DMS153 treated with DMSO at 0.1 percent for 48 hours (cell line): Measurements from ENCODE around the gene RASA3.
"Not testable (repeated sequence)": the region's sequence is repeated elsewhere in the genome, so short reads cannot be mapped to it uniquely, and the experiment has no call there.

Experiments
- DNase-seq: peaks from one replicate; lab custom pipeline; 2025; ENCODE audit not compliant: unreplicated experiment; lab: John Stamatoyannopoulos, UW

RASA3 gene, protein sequence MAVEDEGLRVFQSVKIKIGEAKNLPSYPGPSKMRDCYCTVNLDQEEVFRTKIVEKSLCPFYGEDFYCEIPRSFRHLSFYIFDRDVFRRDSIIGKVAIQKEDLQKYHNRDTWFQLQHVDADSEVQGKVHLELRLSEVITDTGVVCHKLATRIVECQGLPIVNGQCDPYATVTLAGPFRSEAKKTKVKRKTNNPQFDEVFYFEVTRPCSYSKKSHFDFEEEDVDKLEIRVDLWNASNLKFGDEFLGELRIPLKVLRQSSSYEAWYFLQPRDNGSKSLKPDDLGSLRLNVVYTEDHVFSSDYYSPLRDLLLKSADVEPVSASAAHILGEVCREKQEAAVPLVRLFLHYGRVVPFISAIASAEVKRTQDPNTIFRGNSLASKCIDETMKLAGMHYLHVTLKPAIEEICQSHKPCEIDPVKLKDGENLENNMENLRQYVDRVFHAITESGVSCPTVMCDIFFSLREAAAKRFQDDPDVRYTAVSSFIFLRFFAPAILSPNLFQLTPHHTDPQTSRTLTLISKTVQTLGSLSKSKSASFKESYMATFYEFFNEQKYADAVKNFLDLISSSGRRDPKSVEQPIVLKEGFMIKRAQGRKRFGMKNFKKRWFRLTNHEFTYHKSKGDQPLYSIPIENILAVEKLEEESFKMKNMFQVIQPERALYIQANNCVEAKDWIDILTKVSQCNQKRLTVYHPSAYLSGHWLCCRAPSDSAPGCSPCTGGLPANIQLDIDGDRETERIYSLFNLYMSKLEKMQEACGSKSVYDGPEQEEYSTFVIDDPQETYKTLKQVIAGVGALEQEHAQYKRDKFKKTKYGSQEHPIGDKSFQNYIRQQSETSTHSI

DNA sequence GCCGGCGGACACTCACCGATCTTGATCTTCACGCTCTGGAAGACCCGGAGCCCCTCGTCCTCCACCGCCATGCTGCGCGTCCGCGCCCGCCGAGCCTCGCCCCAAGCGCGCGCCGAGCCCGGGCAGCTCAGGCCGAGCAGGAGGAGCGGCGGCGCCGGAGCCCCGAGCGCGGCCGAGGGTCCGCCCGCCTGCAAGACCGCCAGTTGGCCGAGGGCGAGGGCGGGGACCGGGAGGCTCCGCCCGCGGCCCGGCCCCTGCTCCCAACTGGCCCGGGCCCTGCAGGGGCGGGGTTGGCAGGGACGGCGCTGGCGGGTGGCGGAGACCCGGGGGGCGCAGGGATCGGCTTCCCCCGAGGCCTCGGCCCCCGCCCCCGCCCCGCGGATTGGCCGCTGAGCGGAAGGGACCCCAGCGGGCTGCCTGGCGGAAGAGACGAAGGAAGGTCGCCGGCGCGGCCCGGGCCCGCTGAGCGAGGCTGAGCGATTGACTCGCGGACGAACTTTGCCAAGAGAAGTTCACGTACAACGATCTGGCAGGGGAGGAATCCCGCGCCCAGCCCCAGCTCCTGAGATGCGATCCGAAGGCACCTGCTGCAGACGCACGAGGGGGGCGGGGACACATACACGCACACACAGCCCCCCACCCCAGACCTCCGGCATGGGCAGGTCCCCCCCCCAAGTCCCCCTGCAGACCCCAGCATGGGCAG is at the start of gene RASA3:
Gene RASA3, minus strand, starts transcription at position 205 of the 703 bp plus-strand sequence. Its CDS starts 134 bp downstream, at position 71.
- peak; percentile 53 for DNase-seq

DNA sequence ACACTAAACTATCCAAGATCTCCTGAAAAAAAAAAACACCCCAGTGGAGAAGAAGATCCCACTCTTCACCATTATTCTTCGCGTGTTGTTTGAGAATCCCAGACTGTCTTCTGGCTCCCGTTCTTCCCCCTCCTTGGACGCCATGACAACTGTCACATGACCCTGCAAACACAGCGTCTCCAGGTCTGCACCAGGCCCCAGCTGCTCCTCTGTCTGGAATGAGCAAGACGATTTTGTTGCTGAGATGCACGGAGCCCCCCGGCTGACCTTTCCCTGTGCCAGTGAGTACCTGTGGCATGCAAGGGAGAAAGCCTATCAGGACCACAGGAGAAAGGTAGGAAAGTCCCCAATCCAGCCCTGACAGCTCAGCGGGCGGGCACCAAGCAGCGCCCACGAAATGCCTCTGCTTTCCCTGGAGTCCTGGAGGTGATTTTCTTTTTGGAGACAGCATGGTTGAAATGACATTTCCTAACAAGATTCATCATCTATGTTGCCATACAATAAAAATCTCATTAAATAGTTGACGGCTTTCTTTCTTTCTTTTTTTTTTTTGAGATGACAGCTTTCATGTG is 46.8 kb upstream of the RASA3 start, which contains the start of gene CFAP97D2:
Gene CFAP97D2, plus strand, starts transcription at position 171 of the 572 bp plus-strand sequence. Its CDS starts 74 bp downstream, at position 245.
- no peak for DNase-seq

DNA sequence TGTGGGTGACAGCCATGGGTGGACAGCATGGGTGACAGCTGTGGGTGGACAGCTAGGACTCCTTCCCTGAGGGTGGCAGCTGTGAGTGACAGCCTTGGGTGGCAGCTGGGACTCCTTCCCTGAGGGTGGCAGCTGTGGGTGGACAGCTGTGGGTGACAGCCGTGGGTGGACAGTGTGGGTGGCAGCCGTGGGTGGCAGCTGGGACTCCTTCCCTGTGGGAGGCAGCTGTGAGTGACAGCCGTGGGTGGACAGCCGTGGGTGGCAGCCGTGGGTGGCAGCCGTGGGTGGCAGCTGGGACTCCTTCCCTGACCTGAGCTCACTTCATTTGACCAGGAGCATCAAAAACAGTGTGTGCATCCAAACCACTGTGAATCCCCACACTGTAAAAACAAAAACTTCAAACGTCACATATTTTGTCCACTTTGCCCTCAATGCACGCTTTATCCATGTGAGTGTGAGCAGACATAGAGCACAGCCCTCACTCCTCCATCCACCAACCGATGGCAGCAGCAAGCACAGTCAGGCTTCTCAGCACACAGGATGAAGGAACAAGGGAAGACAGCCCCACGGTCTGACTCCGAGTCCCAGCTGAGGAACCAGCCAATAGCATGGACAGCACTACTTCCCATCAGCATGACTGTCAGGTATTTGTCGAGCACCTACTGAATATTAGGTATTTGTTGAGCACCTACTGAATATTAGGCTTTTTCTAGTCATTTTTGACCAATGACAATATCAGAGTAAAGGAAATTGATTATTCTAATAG is 45.0 kb upstream of the RASA3 start:
- no peak for DNase-seq

DNA sequence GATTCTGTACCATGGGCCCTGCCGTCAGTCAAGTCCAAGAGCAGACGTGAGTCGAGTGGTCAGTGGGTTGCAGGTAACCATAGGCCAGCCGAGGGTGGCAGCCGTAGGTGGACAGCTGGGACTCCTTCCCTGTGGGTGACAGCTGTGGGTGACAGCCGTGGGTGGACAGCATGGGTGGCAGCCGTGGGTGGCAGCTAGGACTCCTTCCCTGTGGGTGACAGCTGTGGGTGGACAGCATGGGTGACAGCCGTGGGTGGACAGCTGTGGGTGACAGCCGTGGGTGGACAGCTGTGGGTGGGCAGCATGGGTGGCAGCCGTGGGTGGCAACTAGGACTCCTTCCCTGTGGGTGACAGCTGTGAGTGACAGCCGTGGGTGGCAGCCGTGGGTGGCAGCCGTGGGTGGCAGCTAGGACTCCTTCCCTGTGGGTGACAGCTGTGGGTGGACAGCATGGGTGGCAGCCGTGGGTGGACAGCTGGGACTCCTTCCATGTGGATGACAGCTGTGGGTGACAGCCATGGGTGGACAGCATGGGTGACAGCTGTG is 44.0 kb upstream of the RASA3 start:
- DNase-seq: not testable (repeated sequence)

DNA sequence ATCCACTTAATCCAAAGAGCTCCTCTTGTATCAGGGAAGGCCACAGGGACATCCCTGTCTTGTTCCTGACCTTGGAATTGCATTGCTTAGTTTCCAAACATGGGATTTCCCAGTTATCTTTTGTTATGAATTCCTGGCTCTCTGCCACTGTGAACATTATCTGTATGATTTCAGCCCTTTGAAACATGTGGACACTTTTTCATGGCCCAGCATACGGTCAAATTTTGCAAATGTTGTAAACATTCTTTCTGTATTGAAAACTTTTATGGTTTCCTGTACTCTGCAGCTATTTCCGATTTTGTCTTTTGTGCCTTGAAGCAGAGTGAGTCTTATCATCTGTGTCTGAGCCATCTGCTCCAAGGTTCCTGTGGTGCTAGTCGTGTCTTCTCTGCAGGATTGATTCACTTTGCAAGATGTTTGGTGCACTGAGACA is 42.1 kb upstream of the RASA3 start:
- no peak for DNase-seq

DNA sequence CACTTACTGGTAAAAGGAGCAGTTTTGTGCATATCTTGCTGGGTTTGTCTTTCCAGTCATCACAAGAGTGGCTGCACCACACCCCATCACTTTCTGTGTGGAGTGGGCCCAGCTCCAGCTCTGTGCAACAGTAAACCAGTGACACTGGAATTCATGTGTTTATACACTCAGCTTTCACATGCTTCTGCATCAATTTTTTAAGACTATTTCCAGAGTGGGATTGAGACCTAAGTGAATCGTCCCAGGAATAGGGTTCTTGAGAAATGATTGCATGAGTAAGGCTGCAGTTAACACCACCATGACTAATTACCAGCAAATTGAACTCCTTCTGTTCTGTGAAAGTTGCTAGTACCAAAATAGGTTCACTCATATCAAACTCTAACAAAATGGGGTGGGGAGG is 41.3 kb upstream of the RASA3 start:
- DNase-seq: no peak

DNA sequence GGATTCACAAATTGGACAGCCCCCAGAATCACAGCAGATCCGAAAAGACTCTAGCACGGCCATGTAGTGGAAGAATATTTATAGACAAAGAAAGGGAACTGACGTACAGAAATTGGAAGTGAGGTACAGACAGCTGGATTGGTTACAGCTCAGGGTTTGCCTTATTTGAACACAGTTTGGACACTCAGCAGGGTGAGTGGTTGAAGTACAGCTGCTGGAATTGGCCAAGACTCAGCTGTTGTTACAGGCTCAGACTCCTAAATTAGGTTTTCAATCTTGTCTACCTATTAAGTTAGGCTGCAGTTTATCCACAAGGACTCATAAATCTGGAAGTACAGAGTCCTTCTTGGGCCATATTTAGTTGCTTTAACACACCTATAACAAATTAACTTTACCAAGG is 40.8 kb upstream of the RASA3 start:
- no peak for DNase-seq

DNA sequence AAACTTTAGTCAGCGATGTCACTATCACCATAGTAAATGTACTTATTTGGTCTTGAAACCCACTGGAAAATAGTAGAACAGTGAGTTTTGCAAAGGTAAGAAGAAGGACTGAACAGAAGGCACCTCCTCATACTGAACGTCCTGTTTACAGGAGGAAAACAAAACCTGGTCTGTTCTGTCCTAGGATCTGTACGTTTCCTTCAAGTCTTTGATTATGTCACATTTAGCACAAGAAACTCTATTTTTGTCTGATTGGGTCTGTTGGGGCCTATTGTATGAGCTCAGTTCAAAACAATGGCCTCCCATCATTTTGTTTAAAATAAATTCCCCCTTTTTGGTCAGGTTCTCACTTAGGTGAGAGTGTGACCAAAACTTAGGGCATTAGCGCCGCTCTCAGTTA is 35.5 kb upstream of the RASA3 start:
- no peak for DNase-seq

DNA sequence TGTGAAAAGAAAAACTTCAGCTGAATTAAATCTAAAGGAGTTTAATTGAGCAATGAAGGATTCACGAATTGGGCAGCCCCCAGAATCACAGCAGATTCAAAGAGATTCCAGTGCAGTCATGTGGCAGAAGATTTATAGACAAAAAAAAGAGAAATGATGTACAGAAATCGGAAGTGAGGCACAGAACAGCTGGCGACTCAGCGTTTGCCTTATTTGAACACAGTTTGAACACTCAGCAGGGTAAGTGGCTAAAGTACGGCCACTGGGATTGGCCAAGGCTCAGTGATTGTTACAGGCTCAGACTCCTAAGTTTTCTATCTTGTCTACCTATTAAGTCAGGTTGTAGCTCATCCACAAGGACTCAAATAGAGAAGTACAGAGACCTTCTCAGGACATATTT is 35.0 kb upstream of the RASA3 start:
- DNase-seq: no peak

DNA sequence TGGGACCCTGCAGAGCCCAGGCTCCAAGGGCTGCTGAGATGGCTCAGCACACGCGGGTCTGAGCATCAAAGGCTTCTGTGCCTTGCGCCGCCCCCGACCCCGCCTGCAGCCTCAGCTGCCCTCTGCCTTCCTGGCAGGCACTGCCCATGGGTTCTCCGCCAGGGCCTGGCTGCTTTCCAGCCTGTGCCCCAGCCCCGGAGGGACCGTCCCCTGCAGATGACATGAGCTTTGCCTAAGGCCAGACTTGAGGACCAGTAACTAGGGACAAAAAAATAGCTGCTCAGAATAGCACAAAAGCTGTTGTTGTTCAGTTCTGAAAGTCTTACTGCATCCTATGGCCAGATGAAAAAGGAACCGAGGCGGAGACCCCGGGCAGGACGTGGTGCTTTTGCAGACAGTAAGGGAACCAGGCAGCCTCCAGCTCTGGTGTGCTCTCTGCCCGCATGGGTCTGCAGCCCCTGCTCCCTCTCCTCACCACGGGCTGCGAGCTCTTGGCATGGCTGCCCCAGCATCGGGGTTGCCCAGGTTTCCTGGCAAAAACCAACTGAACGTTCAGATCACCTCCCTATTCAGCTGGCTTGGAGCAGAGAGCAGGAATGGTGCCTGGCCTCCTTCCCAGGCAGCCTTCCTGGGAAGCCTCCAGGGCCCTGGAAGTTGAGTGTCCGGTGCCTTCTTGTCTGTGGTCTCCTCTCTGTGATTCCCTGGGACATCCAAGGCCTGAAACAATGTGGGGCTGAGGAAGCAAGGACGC is 34.1 kb upstream of the RASA3 start:
- no peak for DNase-seq

DNA sequence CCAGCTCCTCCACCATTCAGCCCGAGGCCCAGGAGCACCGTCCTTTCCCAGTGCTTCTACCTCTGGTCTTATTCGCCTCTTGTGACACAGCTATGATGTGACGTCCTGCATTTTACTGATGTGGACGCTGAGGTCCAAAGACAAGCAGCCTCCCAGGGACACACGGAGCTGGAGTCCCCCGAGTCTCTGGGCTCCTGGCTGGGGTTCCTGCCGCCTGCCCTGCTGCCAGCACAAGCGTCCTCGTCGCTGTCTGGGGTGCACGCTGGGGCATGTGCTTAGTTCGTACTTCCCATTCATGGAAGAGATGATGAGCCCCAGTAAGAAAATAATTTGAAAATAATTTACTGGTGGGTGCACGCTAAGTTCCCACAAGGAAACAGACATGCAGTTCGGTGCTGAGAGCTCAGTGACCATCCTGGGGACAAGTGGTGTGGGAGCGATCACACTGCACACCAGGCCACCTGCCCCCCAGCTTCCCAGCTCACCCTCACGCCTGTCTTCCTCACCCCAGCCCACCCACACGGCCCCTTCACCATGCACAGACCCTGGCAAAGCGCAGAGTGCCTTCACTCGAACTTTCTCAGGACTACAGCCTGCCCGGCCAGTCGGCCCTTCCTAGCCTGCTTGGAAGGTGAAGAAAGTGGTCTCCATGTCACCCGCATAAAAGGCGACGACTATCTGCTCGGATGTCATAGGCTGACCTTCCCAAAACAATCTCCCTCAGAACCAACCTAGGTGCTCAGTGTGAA is 32.4 kb upstream of the RASA3 start:
- no peak for DNase-seq

DNA sequence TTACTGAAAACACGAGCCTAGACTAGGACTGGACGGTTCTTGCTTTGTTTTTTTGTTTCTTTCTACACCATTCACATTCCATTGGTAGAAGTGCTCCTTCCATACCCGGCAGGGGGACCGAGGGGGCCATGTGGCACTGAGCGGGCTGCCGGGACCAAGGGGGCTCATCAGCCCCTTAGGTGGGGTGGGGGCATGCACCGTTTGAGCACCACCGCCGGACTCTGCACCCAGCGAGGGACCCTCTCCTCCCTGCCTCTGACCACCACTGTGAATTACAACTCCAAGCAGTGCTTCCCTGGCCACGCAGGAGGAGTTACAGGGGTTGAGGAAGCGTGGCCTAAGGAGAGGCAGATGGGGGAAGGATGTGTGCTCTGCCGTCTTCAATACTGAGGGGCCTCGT is 31.6 kb upstream of the RASA3 start:
- no peak for DNase-seq

DNA sequence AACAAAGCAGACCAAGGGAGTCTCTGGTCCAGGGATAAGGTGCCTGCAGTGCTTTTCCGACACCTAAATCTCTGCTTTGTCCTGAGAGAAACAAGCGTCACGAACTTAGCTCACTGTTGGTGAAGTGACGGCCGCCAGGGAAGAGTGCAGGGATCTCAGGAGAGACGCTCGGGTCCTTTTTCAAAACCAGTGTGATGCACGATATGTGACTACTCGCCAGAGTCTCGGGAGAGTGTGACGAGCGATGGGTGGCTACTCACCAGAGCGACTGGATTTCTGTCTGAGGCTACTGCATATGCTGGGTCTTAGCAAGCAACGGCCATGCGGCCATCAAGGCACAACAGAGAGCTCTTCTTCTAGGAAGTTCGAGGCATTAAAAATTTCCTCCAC is 30.1 kb upstream of the RASA3 start:
- no peak for DNase-seq

DNA sequence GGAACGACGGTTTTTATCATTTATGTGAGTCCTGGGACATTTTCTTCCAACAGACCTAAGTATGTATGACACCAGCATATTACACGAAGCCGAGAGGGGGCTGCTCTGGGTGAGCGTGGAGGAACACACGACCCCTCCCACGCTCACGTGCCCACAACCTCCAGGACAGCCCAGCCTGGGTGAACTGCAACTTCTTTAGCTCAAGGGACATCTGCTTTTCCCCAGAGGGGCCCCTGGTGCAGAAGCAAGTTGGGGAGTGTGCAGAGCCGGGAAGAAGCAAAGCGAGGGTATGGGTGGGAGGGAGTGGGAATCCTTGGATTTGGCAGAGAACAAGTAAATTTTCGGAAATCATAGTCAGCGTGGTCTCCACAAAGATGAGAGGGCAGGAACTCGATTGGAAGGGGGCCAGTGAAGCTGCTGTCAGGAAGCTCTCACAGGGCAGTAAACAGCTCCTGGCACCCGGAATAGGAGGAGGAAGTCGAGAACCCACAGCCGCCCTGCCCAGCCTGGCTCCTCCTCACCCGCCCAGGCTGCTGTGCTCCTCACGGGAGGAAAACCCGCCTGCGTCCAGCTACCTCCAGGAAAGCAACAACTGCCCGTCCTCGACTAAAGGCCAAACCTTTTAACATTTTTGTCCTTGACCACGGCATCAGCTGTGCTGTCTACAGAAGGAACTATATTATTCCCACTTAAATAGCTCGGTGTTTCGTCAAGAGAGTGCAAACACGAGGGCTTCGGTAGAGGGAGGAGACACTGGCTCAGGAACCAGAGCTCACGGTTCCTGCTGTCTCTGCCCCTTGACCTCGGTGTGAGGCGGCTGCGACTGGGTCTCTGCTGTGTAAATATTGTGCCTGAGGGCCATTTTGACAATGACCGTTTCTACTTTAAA is 29.5 kb upstream of the RASA3 start:
- DNase-seq: peak; percentile 58

DNA sequence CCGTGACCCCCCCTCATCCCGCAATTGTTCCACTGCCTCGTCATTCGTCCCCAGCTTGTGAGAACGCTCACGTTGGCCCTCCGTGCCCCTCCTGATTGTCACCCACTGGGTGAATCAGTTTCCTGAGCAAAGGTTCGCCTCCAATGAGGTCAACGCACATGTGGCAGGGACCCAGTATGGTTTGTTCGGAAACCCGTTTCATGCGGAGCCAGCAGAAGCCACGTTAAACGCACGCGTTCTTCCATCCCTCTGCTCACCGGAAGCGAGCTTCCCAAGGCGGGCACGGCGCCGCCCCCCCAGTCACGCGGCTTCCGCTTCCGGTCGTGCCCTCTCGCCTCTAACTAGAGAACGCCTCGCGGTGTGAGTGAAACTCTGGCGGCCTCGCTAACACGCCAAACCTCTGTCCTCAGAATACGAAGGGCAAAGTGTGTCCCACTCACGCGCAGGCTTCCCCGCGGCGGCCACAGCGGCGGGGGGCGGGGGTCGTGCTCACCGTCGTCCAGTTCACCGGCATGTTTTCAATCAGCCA is 28.7 kb upstream of the RASA3 start:
- no peak for DNase-seq

DNA sequence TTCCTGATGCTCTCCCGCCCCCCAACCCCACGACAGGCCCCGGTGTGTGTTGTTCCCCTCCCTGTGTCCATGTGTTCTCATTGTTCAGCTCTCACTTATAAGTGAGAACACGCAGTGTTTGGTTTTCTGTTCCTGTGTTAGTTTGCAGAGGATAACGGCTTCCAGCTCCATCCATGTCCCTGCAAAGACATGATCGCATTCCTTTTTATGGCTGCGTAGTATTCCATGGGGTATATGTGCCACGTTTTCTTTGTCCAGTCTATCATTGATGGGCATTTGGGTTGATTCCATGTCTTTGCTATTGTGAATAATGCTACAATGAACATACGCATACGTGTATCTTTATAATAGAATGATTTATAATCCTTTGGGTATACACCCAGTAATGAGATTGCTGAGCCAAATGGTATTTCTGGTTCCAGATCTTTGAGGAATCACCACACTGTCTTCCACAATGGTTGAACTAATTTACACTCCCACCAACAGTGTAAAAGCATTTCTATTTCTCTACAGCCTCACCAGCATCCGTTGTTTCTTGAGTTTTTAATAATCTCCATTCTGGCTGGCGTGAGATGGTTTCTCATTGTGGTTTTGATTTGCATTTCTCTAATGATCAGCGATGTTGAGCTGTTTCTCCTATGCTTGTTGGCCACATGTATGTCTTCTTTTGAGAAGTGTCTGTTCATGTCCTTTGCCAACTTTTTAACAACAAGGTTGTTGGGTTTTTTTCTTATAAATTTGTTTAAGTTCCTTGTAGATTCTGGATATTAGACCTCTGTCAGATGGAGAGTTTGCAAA is 26.6 kb upstream of the RASA3 start:
- not testable (repeated sequence) for DNase-seq
